NT2/D1 (cell line): ENCODE results near the gene PMEL.

Experiments
- SUZ12 ChIP-seq: IDR thresholded peaks from 2 replicates; pipeline ENCODE4 v1.6.1; 2011; ENCODE audit not compliant: insufficient read length, insufficient read depth; ENCODE audit errors: extremely low read depth
- YY1 ChIP-seq: IDR thresholded peaks from 2 replicates; pipeline ENCODE4 v1.6.1; 2011; ENCODE audit not compliant: insufficient read length, insufficient read depth
- ZNF274 ChIP-seq: IDR thresholded peaks from 2 replicates; pipeline ENCODE4 v1.6.1; 2011; ENCODE audit warnings: mild to moderate bottlenecking, low read depth, low read length

GRCh38 chr12:55973599-55974307 lies 7.9 kb upstream of the PMEL start, which contains the start of gene RAB5B:
- TF ChIP-seq ZNF274 (no peak), YY1 (no peak), SUZ12 (no peak)
